Fibroblast of peridontal ligament (primary cell): Measurements from ENCODE around the gene PICK1.
A peak's percentile ranks its signal among the peaks of the same experiment; 100 is the strongest.

ENCODE experiments used
- DNase-seq: peaks from one replicate; pipeline ENCODE4 v3.0.0-alpha.2; 2010; ENCODE audit errors: extremely low read depth

The PICK1 gene

GRCh38 chr22:38056969-38057891 lies at the start of gene PICK1:
PICK1 (plus strand) TSS chr22:38057404; CDS start chr22:38057810, 406 bp downstream.
- DNase-seq: peak; percentile 91

GRCh38 chr22:38009000-38009806 lies 48.0 kb upstream of the PICK1 start:
- DNase-seq: no peak

- peak; percentile 59 for DNase-seq
Measured at GRCh38 chr22:38012604-38013072, 44.6 kb upstream of the PICK1 start.

- DNase-seq: no peak
Measured at GRCh38 chr22:38014083-38014482, 43.1 kb upstream of the PICK1 start.

- DNase-seq: peak; percentile 57
Measured at GRCh38 chr22:38016182-38017151, 40.7 kb upstream of the PICK1 start.

- peak; percentile 70 for DNase-seq
Measured at GRCh38 chr22:38017272-38017920, 39.8 kb upstream of the PICK1 start.

GRCh38 chr22:38017939-38018885 lies 39.0 kb upstream of the PICK1 start:
- DNase-seq: no peak

- DNase-seq: no peak
Measured at GRCh38 chr22:38018938-38019827, 38.0 kb upstream of the PICK1 start.

- DNase-seq: no peak
Measured at GRCh38 chr22:38021206-38021605, 36.0 kb upstream of the PICK1 start.

GRCh38 chr22:38023045-38023444 lies 34.2 kb upstream of the PICK1 start:
- DNase-seq: no peak

GRCh38 chr22:38025514-38025913 lies 31.7 kb upstream of the PICK1 start:
- DNase-seq: no peak

GRCh38 chr22:38026130-38027111 lies 30.8 kb upstream of the PICK1 start:
- DNase-seq: no peak

GRCh38 chr22:38027487-38027886 lies 29.7 kb upstream of the PICK1 start:
- no peak for DNase-seq

- DNase-seq: no peak
Measured at GRCh38 chr22:38028344-38029130, 28.7 kb upstream of the PICK1 start.

GRCh38 chr22:38029370-38029769 lies 27.8 kb upstream of the PICK1 start:
- no peak for DNase-seq

GRCh38 chr22:38029901-38030300 lies 27.3 kb upstream of the PICK1 start:
- DNase-seq: no peak
